Measurements from ENCODE around the gene PTPDC1. TPM values are rescaled to one million over a fixed set of nuclear protein-coding genes. Genes with fewer than 3 reads are reported as not detected.
A peak's percentile ranks its signal among the peaks of the same experiment; 100 is the strongest.

Gene PTPDC1
- total and polyA plus RNA-seq, 4 donors, result 0.45 to 5.1 (median 1.1) TPM

- Histone ChIP-seq H3K36me3 (ENCODE audit: control insufficient read depth in 4 of 4, insufficient read depth in 3 of 4, low read depth in 1 of 4, low read length in 3 of 4) (no peaks in the 10 kb centered on the region), H3K4me3 (ENCODE audit: low read depth in 1 of 3, low read length in 3 of 3) (no peak overlapping the region), H3K27ac (ENCODE audit: low read depth in 1 of 2, low read length in 2 of 2) (no peak overlapping the region), H3K9me3 (ENCODE audit: control insufficient read depth in 4 of 4, low read length in 3 of 4) (peaks cover 0 to 1% (median under 1%) of the 10 kb centered on the region in 4 donors), H3K9ac (ENCODE audit: low read depth in 1 of 2, low read length in 2 of 2) (no peak overlapping the region), H3K4me1 (ENCODE audit: control insufficient read depth in 4 of 4, insufficient read depth in 4 of 4, low read length in 3 of 4) (peaks cover 0 to 2% (median 0%) of the 10 kb centered on the region in 4 donors), H3K27me3 (ENCODE audit: control insufficient read depth in 4 of 4, insufficient read depth in 4 of 4, low read length in 3 of 4) (no peaks in the 10 kb centered on the region)
- DNase-seq (ENCODE audit: low spot score), result no peak
- WGBS, result 63% methylated on average over 3 of the region's 3 CpGs
- no peak for TF ChIP-seq RXRA (IDR thresholded peaks at IDR 0.05)
- TF ChIP-seq JUND (IDR thresholded peaks at IDR 0.05), result no peak
- TF ChIP-seq FOXA1 (IDR thresholded peaks at IDR 0.05), result no peak
- peak; percentile 52 for TF ChIP-seq NR2F2 (IDR thresholded peaks at IDR 0.05)
- no peak for TF ChIP-seq EGR1 (IDR thresholded peaks at IDR 0.05; ENCODE audit: low read depth in 2 of 2)
- no peak for TF ChIP-seq MAX (IDR thresholded peaks at IDR 0.05)
Observed at GRCh38 chr9:94056442-94056974, 27.8 kb upstream of the PTPDC1 start.

GRCh38 chr9:94057918-94058317 lies 26.3 kb upstream of the PTPDC1 start:
- Histone ChIP-seq H3K27ac (ENCODE audit: low read depth in 1 of 2, low read length in 2 of 2) (no peak overlapping the region), H3K4me1 (ENCODE audit: control insufficient read depth in 4 of 4, insufficient read depth in 4 of 4, low read length in 3 of 4) (peaks cover 0 to 2% (median 0%) of the 10 kb centered on the region in 4 donors), H3K4me3 (ENCODE audit: low read depth in 1 of 3, low read length in 3 of 3) (no peak overlapping the region), H3K27me3 (ENCODE audit: control insufficient read depth in 4 of 4, insufficient read depth in 4 of 4, low read length in 3 of 4) (no peaks in the 10 kb centered on the region), H3K36me3 (ENCODE audit: control insufficient read depth in 4 of 4, insufficient read depth in 3 of 4, low read depth in 1 of 4, low read length in 3 of 4) (no peaks in the 10 kb centered on the region), H3K9me3 (ENCODE audit: control insufficient read depth in 4 of 4, low read length in 3 of 4) (peaks cover 0 to 6% (median under 1%) of the 10 kb centered on the region in 4 donors), H3K9ac (ENCODE audit: low read depth in 1 of 2, low read length in 2 of 2) (no peak overlapping the region)
- TF ChIP-seq ZBTB33 (IDR thresholded peaks at IDR 0.05) (no peak), HNF4G (IDR thresholded peaks at IDR 0.05) (no peak), ATF3 (IDR thresholded peaks at IDR 0.05) (no peak), REST (IDR thresholded peaks at IDR 0.05) (no peak), FOXA1 (IDR thresholded peaks at IDR 0.05) (no peak), JUND (IDR thresholded peaks at IDR 0.05) (no peak), HNF4A (conservative IDR thresholded peaks at IDR 0.05) (no peak), SP1 (IDR thresholded peaks at IDR 0.05) (no peak), TAF1 (conservative IDR thresholded peaks at IDR 0.05) (no peak), FOXA2 (IDR thresholded peaks at IDR 0.05) (no peak), GABPA (IDR thresholded peaks at IDR 0.05 in 1 of 2, conservative IDR thresholded peaks at IDR 0.05 in 1 of 2) (no peak), RXRA (IDR thresholded peaks at IDR 0.05) (no peak), NR2F2 (IDR thresholded peaks at IDR 0.05) (no peak), RAD21 (IDR thresholded peaks at IDR 0.05) (no peak), MAX (IDR thresholded peaks at IDR 0.05) (no peak), EGR1 (IDR thresholded peaks at IDR 0.05; ENCODE audit: low read depth in 2 of 2) (no peak), YY1 (IDR thresholded peaks at IDR 0.05) (no peak), CTCF (IDR thresholded peaks at IDR 0.05; ENCODE audit: low read depth, low read length, missing input control) (no peak)
- DNase-seq (ENCODE audit: low spot score), result no peak
- WGBS, result 96% methylated on average over 1 of the region's 1 CpG
